HG03175 (cell line): Measurements from ENCODE around the gene LRP5.

Source experiments
- ATAC-seq: cut with Tn5 transposase; IDR thresholded peaks from one replicate; pipeline ENCODE4 v1.9.1; 2021; ENCODE audit warnings: mild to moderate bottlenecking, moderate library complexity; ENCODE audit not compliant: unreplicated experiment

Gene LRP5

DNA sequence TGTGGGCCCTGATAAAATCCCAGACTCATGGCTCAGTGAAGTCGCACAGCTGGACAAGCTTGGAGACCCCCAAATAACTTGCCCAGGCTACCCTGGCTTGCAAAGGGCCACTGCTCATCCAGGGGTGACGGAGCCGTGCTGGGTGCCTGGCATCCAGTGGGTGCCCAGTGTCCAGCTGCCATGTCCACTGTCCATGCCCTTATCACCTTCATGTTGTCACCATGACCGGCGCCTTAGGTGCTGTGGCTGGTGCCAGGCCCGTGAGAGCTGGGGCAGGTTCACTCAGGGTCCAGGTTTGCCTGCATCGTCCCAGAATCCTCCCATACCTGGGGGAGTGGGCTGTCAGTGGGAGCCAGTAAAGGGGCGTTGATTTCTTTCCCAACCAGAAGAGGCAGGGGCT lies 57.4 kb downstream of the LRP5 start:
- ATAC-seq, result no peak

DNA sequence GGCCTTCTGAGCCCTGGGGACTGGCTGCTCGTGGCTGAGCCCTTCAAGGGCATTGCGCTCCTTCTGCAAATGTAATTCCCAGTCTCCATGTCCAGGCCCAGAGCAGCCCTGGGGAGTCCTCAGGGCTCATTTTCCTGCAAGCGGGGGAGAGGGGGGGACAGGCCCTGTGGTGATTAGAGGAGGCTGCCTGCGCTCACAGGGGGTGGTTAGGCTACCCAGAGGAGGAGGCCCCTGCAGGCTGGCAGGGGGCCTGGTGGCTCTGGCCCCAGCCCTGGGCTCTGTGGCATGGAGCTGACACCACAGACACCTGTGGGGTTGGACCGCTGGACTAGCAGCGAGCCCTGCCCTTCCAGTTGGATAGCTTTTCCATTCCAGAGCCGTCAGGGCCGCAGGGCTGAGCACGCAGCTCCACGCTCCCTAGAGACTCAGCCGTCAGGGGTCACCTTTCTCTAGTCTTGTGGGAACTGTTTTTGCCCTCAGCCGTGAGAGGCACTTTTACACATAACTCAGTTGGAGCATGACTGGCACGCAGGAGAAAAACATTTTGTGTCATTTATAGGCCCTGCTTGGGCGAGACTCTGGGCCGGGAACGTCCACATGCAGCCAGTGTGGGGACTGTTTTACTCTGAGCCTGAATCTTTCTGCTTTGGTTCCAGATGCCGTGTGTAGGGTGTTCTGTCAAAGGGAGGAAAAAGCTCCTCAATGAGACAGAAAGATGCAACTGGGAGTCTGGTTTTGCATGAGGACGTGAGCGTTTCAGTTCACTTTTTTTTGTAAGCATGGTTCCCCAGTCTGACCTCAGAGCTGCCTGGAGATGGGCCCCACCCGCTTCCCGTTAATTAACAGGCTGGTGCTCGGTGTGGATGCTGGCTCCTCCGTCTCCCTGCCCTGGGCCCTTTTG lies 58.1 kb downstream of the LRP5 start:
- peak; percentile 71 for ATAC-seq

DNA sequence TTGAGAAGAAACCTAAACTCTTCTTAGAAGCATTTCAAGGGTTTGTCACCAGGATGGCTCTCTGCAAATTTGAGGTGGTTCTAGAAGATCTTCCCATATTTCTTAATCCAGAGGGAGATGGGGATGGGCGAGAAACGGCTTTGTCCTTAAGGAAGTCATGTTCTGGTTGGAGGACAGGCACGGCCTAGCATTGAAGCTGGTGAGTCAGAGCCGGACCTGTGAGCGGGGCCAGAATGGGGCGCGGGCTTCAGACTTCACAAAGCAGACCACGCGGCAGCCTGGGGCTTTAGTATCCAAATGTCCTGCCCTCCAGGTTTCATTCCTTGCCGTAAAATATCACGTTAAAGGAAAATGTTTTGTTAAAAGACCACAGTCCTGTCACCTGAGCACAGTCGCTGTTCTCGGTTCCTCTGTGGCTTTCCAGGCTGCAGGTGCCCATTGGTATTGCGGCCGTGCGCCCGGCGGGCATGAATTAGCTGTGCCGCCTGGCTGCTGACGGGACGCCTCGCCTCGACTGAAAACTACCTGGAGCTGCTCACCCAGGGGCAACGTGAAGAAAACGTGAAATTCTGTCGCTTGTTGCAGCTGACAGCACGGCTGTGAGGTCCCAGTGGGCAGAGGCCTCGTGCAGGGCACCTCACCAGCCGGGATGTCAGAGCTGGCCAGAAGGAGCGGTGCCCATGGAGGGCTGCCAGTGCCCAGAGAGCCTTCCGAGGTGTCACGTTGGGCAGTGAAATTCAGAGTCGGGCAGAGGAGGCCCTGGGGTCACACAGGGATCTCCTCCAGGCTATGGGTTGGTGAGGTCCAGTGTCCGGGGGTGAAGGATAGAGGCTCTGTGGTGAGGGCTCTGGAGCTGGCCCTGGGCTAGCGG lies 59.0 kb downstream of the LRP5 start:
- no peak for ATAC-seq

DNA sequence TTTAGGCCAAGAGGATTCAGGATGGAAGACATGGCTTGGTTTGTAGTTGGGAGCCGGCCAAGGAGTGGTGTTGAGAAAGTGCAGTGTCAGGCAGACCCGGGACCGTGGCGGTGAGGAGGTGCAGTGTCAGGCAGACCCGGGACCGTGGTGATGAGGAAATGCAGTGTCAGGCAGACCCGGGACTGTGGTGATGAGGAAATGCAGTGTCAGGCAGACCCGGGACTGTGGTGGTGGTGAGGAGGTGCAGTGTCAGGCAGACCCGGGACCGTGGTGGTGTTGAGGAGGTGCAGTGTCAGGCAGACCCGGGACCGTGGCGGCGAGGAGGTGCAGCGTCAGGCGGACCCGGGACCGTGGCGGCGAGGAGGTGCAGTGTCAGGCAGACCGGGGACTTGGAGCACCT lies 59.7 kb downstream of the LRP5 start:
- no peak for ATAC-seq

DNA sequence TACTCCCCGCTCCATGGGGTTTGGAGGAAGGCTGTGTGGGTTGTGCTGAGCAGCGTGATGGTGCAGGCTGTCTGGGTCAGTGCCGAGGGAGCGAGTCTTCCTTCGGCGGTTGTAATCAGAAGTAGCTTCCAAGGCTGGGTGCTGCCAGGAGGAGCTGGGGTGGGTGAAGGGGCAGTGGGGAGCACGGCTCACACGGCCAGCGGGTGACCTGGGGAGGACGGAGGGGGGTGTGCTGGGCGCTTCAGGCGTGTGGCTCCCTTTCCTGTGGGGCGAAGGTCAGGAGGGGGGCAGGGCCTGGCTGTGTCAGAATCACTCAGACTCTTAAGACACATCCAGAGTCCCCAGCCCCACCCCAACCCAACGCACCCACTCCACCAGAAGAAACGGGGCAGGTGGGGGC lies 60.2 kb downstream of the LRP5 start:
- no peak for ATAC-seq

DNA sequence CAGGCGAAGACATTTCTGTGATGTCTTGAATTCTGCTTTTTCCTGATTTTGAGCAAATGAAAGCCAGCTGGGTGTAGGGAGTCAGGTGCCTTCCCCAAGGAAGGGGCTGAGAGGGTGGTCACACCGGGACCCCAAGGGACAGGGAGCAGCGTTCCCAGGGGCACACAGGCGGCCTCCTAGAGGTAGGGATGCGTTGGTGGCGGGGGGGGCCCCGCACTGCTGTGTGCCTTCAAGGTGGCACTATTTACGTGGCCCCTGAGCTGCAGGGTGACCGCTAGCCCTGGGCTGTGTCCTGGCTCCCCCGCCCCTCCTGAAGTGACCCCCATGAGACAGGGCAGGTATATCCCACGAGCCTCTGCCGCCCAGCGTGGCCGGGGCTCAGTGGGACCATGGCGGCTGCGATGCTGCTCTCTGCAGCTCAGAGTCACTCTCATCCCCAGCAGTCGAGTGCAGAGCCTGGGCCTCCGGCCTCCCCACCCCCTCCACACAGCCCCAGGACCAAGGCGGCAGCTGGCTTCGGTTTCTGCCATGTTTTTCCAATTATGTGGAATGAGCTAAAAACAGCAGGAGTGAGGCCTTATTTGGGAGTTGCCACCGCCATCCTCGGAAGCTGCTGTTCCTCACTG lies 60.9 kb downstream of the LRP5 start:
- no peak for ATAC-seq

DNA sequence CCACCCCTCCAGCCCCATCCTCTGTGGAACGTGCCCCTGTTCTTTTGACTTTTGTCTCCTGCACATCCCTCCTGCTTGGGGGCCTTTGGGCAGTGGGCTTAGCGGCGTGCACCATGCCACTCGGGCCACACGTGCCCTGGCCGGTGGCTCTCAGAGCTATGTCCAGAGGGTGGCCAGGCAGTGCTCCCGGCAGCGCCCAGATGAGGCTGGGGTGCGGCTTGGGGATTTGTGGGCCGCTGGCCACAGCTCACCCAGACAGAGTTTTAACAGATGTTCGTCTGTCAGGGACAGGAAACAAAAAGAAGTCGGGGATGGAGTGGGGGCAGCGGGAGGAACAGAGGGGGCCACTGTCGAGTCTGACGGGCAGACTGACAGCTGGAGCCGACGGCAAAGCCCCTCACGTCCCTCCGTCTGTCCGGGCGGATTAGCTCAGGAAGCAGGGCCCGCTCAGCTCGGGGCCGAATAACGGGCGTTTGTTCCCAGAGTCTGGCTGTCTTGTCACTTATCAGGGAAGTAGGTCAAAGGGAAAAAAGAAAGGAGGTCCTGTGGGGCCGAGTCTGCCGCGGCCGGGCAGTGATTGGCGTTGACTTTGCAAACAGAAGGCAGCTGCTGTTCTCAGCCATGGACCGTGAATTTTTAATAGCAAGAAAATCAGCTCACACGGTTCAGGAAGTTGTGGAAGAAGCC lies 61.6 kb downstream of the LRP5 start:
- ATAC-seq, result no peak

DNA sequence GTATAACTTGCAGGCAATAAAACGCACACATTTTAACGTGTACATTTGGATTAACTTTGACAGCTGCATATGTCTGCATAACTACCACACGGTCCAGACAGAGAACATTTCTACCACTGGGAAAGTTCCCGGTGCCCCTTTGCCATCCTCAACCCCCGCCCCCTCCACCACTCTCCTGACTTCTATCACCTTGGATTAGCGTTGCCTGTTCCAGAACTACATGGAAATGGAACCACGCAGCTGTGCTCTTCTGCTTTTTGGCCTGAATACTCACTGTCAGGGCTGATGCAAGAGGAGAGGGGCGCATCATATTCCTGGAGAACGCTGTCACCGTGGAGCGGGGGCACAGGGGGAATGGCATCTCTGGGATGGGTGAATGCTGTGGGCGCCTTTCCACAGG lies 62.1 kb downstream of the LRP5 start:
- no peak for ATAC-seq

DNA sequence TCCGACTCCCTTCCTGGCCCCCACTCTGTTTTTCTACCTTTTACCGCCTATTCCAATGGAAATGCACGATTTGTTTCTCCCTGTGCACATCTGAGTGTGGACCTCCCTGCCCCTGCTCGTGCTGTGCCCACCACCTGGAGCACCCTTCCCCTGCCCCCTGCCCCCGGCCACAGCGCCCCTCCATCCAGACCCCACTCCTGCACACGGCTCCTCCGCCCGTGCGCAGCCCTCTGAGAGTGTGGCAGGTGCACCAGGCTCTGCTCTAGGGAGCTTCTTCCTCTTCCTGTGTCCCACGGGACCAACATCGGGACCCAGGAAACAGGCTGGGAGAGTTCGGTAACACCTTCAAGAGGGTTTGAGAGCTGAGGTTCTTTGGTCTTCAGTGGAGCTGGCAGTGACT lies 62.9 kb downstream of the LRP5 start:
- no peak for ATAC-seq

DNA sequence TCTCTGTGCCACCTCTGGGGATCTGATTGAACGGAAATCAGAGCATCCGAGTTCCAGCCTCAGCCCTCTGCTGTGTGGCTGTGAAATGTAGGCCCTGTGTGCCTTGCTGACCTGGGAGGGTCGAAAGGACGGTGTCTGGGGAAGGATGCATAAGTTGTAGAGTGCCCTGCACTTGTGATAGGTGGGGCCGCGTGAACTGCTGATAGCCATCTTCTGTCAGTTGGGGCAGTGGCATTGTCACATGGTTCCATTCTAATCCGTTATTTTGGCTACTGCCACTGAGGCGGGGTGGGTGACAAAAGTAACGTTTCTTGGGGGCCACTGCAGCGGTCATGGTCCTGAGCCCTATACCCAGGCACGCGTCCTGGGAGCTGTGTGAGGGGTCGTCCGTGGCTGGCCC lies 63.4 kb downstream of the LRP5 start:
- ATAC-seq, result no peak

DNA sequence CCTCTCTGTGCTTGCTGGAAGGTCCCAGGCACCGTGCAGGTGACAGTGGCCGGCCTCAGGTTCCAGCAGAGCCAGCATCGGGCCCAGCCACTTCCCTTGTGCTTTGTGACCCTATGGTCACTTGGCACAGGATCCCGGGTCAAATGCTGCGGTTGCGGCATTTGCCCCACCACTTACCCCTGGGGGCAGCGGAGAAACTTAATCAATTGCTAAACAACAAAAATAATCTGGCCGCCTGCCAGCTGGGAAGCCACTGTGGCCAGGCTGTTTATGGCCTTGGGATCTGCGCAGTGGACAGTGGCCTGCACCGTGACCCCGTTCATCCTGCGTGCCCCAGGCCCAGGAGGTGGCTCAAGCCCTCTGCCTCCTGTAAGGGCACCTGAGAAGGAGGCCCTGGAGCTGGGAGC lies 65.0 kb downstream of the LRP5 start:
- ATAC-seq, result no peak

DNA sequence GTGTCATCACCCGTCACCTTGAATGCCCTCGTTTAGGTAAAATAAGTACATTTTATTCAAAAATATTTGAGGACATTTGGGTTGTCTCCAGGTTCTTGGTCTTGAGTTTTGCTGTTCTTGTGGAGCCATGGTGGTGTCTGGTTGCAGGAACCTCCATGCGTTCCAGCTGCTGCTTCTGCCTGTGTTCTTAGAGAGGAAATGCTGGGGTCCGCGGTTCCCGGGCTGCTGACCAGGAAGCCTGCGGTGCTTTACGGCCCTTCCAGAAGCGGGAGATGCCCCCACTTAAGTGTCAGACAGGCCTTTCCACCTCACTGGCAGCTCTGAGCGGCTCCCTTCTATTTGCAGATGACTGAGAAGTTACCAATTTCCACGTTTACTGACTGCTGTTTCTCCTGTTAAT lies 66.8 kb downstream of the LRP5 start:
- no peak for ATAC-seq

DNA sequence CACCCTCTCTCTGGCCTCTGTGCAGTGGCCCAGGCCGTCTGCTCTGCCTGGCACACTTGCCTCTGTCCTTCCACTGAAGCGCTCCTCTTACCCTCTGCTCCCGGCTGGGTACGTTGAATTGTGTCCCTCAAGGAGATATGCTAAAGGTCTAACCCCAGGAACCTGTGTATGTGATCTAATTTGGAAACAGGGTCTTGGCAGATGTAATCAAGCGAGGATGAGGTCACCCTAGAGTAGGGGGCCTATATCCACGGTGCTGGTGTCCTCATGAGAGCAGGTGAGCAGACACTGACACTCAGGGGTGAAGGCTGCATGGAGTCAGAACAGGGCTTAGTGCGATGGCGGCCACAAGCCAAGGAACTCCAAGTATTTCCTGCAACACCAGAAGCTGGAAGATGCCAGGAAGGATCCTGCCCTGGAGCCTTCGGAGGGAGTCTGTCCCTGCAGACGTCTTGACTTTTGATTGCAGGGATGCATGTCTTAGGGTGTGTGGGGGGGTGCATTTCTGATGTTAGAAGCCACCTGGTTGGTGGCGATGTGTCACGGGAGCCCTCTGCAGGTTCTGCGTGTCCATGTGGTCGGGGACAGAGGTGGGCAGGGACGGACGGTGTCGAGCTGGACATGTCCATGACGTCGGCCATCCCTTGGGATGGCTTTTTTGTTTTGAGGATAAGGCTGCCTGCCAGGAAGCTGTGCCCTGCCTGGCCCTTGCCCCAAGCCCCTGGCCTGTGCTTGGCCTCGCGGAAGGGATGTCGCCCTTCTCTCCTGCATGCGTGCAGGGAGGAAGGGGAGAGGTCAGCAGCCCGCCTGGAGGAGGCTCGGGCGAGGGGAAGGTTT lies 68.6 kb downstream of the LRP5 start:
- no peak for ATAC-seq

DNA sequence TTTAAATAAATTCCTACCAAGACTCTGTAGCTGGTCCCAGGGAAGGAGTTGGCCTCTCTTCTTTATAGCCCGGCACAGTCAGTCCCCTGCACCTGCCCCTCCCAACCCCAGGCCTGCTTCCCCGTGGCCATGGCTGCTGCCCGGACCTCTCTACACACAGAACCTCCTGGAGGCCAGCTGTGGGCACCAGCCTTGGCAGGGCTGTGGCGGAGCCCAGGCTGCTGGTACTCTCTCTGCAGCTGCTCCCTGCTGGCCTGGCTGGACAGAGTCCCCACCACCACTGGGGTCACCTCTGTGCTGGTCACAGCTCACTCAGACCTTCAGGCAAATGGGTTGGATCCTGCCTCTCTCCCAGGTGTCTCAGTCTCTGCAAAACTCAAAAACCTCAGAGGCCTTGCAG lies 69.3 kb downstream of the LRP5 start:
- no peak for ATAC-seq

DNA sequence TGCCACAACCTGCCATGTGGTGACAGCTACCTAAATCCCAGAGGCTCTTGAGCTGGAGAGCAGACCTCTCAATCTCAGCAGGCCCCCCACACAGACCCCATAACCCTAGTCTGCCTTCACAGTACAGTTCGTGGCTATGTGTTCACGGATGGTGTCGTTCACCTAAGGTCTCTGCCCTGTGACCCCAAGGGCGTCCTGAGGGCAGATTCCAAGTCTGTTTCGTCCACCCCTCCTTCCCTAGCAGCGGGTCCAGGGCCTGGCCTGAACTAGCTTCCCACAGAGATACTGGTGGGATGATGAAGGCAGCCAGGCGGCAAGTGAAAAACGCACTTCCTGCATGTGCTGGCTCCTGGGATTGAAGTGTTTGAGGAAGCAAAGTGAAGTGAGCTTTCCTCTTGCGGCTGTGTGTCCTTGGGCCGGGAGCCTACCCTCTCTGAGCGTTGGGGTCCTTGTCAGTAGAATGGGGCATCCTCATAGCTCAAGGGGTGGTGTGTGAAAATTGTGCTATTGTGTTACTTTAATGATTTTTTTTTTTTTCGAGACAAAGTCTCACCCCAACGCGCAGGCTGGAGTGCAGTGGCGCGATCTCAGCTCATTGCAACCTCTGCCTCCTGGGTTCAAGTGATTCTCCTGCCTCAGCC lies 70.1 kb downstream of the LRP5 start:
- no peak for ATAC-seq

DNA sequence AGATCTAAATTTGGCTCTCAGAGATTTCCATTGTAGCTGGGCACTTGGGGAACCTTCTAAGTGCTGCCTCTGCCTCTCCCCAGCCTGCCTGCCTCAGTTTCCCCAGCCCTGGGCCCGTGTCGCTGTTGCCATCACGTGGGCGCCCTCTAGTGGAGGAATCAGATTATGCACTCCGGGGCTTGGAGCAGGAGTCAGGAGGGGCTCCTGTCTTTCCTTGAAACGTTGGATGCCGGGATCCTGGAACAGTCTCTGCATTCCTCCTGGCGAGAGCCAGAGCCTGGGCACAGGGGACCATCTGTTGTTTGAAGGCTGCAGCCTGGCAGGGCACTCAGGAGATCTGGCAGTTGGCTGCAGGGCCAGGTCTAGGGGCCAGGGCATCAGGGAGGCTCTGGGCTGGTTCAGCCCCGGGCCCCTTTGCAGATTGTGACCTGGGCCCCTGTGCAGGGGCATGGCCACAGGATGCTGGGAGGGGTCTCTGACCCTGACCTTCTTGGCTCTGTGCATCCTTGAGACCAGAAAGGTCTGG lies 71.6 kb downstream of the LRP5 start:
- ATAC-seq, result no peak

DNA sequence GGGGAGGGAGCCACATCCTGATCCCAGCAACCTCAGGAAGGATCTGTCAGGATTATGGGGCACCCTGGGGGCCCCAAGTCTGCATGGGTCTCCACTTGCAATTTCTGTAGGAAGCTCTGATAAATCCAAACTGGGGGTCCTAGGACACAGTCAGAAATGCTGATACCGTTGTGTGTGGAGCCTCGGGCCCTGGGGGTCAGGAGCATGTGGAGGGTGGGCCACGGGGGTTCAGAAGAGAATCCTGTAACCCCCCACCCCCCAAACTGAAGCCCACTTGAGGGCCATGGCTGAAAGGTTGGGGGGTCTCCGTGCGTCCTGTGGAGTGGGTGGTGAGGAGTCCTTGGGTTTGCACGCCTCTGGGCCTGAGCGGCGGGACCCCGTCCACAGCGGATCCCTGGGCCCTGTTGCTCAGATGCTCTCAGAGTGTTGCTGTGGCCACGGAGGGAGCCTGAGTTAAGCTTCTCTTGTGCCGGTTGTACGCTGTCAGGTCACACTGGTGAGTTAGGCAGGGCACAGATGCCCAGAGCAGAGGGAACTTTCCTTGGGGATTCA lies 72.2 kb downstream of the LRP5 start:
- ATAC-seq, result no peak

DNA sequence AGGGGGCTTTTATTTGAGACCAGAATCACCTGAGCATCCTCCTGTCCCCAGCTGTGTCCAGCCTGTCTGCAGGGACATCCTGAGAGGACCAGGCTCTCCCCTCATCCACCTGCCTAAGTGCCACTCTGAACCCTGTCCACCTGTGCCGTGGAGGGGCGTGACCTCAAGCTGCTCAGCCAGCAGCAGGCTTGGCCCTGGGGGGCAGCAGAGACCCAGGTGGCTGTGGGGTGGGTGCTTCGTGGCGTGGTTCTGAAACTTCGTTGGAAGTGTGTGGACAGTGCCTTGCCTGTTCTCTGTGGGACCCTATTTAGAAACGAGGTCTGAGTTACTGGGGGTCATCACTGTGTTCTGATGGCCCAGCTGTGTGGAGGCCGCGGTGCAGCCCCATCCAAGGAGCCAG lies 72.7 kb downstream of the LRP5 start:
- no peak for ATAC-seq

DNA sequence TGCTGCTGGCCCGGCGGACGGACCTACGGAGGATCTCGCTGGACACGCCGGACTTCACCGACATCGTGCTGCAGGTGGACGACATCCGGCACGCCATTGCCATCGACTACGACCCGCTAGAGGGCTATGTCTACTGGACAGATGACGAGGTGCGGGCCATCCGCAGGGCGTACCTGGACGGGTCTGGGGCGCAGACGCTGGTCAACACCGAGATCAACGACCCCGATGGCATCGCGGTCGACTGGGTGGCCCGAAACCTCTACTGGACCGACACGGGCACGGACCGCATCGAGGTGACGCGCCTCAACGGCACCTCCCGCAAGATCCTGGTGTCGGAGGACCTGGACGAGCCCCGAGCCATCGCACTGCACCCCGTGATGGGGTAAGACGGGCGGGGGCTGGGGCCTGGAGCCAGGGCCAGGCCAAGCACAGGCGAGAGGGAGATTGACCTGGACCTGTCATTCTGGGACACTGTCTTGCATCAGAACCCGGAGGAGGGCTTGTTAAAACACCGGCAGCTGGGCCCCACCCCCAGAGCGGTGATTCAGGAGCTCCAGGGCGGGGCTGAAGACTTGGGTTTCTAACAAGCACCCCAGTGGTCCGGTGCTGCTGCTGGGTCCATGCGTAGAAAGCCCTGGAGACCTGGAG lies 74.1 kb downstream of the LRP5 start:
- ATAC-seq, result no peak
